HEK293 (cell line): ENCODE data around the gene COPB1.

Experiments used
- ZIC2 ChIP-seq: fragments of 450-650 bp; formaldehyde crosslinking; IDR thresholded peaks from 2 replicates; pipeline ENCODE4 v1.5.1; 2016; ENCODE audit warnings: missing biosample characterization, missing genetic modification characterization
- TF ChIP-seq, protein P1 (sequence below): fragments of 450-650 bp; formaldehyde crosslinking; IDR thresholded peaks from 2 replicates; pipeline ENCODE4 v1.5.1; 2016; ENCODE audit warnings: missing biosample characterization, missing genetic modification characterization
- TF ChIP-seq, protein P2 (sequence below): fragments of 450-650 bp; formaldehyde crosslinking; conservative IDR thresholded peaks from 2 replicates; pipeline ENCODE4 v1.5.1; 2016; ENCODE audit warnings: low read depth, missing biosample characterization, missing genetic modification characterization
- TF ChIP-seq, protein P3 (sequence below): fragments of 450-650 bp; formaldehyde crosslinking; IDR thresholded peaks from 2 replicates; pipeline ENCODE4 v1.5.1; 2016; ENCODE audit warnings: missing biosample characterization, missing genetic modification characterization, borderline replicate concordance

DNA sequence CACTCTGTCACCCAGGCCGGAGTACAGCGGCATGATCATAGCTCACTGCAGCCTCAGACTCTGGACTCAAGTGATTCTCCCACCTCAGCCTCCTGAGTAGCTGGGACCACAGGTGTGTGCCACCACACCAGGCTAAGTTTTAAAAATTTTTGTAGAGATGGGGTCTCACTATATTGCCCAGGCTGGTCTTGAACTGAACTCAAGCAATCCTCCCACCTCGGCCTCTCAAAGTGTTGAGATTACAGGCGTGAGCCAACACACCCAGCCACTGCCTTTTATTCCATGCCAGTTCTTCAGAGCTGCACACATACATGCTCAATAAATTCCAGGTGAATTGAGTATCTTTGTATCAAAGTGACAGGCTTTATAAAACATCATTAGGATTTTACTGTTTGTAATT, 2.4 kb upstream of the COPB1 start:
- TF ChIP-seq, protein P1, sequence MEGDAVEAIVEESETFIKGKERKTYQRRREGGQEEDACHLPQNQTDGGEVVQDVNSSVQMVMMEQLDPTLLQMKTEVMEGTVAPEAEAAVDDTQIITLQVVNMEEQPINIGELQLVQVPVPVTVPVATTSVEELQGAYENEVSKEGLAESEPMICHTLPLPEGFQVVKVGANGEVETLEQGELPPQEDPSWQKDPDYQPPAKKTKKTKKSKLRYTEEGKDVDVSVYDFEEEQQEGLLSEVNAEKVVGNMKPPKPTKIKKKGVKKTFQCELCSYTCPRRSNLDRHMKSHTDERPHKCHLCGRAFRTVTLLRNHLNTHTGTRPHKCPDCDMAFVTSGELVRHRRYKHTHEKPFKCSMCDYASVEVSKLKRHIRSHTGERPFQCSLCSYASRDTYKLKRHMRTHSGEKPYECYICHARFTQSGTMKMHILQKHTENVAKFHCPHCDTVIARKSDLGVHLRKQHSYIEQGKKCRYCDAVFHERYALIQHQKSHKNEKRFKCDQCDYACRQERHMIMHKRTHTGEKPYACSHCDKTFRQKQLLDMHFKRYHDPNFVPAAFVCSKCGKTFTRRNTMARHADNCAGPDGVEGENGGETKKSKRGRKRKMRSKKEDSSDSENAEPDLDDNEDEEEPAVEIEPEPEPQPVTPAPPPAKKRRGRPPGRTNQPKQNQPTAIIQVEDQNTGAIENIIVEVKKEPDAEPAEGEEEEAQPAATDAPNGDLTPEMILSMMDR (tag by site-specific recombination) = no peak
- TF ChIP-seq ZIC2 (tag by site-specific recombination) = no peak
- TF ChIP-seq, protein P2, sequence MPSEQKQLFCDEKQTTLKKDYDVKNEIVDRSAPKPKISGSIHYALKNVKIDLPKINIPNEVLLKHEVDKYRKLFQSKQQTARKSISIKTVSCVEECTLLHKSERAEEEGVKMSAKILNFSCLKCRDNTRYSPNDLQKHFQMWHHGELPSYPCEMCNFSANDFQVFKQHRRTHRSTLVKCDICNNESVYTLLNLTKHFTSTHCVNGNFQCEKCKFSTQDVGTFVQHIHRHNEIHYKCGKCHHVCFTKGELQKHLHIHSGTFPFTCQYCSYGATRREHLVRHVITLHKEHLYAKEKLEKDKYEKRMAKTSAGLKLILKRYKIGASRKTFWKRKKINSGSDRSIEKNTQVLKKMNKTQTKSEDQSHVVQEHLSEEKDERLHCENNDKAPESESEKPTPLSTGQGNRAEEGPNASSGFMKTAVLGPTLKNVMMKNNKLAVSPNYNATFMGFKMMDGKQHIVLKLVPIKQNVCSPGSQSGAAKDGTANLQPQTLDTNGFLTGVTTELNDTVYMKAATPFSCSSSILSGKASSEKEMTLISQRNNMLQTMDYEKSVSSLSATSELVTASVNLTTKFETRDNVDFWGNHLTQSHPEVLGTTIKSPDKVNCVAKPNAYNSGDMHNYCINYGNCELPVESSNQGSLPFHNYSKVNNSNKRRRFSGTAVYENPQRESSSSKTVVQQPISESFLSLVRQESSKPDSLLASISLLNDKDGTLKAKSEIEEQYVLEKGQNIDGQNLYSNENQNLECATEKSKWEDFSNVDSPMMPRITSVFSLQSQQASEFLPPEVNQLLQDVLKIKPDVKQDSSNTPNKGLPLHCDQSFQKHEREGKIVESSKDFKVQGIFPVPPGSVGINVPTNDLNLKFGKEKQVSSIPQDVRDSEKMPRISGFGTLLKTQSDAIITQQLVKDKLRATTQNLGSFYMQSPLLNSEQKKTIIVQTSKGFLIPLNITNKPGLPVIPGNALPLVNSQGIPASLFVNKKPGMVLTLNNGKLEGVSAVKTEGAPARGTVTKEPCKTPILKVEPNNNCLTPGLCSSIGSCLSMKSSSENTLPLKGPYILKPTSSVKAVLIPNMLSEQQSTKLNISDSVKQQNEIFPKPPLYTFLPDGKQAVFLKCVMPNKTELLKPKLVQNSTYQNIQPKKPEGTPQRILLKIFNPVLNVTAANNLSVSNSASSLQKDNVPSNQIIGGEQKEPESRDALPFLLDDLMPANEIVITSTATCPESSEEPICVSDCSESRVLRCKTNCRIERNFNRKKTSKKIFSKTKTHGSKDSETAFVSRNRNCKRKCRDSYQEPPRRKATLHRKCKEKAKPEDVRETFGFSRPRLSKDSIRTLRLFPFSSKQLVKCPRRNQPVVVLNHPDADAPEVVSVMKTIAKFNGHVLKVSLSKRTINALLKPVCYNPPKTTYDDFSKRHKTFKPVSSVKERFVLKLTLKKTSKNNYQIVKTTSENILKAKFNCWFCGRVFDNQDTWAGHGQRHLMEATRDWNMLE (tag by site-specific recombination) = no peak
- TF ChIP-seq, protein P3, sequence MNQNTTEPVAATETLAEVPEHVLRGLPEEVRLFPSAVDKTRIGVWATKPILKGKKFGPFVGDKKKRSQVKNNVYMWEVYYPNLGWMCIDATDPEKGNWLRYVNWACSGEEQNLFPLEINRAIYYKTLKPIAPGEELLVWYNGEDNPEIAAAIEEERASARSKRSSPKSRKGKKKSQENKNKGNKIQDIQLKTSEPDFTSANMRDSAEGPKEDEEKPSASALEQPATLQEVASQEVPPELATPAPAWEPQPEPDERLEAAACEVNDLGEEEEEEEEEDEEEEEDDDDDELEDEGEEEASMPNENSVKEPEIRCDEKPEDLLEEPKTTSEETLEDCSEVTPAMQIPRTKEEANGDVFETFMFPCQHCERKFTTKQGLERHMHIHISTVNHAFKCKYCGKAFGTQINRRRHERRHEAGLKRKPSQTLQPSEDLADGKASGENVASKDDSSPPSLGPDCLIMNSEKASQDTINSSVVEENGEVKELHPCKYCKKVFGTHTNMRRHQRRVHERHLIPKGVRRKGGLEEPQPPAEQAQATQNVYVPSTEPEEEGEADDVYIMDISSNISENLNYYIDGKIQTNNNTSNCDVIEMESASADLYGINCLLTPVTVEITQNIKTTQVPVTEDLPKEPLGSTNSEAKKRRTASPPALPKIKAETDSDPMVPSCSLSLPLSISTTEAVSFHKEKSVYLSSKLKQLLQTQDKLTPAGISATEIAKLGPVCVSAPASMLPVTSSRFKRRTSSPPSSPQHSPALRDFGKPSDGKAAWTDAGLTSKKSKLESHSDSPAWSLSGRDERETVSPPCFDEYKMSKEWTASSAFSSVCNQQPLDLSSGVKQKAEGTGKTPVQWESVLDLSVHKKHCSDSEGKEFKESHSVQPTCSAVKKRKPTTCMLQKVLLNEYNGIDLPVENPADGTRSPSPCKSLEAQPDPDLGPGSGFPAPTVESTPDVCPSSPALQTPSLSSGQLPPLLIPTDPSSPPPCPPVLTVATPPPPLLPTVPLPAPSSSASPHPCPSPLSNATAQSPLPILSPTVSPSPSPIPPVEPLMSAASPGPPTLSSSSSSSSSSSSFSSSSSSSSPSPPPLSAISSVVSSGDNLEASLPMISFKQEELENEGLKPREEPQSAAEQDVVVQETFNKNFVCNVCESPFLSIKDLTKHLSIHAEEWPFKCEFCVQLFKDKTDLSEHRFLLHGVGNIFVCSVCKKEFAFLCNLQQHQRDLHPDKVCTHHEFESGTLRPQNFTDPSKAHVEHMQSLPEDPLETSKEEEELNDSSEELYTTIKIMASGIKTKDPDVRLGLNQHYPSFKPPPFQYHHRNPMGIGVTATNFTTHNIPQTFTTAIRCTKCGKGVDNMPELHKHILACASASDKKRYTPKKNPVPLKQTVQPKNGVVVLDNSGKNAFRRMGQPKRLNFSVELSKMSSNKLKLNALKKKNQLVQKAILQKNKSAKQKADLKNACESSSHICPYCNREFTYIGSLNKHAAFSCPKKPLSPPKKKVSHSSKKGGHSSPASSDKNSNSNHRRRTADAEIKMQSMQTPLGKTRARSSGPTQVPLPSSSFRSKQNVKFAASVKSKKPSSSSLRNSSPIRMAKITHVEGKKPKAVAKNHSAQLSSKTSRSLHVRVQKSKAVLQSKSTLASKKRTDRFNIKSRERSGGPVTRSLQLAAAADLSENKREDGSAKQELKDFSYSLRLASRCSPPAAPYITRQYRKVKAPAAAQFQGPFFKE (tag by site-specific recombination) = no peak
